Breast epithelium (tissue), 3 donors: Measurements from ENCODE around the gene NTN5.

Experiments
- POLR2A ChIP-seq: fragments of 450-650 bp; IDR thresholded peaks from one replicate; pipeline ENCODE4 v1.6.1; 2016; ENCODE audit warnings: antibody characterized with exemption, mild to moderate bottlenecking, moderate library complexity
- TF ChIP-seq, protein P1 (sequence below), 3 donors: fragments of 450-650 bp; IDR thresholded peaks; one replicate each; pipeline ENCODE4 v1.5.1; 2016 to 2017; ENCODE audit warnings: antibody characterized with exemption in 3 of 3, mild to moderate bottlenecking in 3 of 3, moderate library complexity in 3 of 3

DNA sequence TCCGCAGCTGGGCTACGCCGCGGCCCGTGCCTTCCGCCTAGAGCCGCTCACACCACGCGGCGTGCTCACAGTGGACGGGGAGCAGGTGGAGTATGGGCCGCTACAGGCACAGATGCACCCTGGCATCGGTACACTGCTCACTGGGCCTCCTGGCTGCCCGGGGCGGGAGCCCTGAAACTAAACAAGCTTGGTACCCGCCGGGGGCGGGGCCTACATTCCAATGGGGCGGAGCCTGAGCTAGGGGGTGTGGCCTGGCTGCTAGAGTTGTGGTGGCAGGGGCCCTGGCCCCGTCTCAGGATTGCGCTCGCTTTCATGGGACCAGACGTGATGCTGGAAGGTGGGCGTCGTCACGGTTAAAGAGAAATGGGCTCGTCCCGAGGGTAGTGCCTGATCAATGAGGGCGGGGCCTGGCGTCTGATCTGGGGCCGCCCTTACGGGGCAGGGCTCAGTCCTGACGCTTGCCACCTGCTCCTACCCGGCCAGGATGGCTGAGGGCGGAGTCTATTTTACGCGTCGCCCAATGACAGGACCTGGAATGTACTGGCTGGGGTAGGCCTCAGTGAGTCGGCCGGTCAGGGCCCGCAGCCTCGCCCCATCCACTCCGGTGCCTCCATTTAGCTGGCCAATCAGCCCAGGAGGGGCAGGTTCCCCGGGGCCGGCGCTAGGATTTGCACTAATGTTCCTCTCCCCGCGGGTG, 43.1 kb downstream of the NTN5 start:
- no peak for TF ChIP-seq POLR2A
- TF ChIP-seq, protein P1, sequence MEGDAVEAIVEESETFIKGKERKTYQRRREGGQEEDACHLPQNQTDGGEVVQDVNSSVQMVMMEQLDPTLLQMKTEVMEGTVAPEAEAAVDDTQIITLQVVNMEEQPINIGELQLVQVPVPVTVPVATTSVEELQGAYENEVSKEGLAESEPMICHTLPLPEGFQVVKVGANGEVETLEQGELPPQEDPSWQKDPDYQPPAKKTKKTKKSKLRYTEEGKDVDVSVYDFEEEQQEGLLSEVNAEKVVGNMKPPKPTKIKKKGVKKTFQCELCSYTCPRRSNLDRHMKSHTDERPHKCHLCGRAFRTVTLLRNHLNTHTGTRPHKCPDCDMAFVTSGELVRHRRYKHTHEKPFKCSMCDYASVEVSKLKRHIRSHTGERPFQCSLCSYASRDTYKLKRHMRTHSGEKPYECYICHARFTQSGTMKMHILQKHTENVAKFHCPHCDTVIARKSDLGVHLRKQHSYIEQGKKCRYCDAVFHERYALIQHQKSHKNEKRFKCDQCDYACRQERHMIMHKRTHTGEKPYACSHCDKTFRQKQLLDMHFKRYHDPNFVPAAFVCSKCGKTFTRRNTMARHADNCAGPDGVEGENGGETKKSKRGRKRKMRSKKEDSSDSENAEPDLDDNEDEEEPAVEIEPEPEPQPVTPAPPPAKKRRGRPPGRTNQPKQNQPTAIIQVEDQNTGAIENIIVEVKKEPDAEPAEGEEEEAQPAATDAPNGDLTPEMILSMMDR (IDR thresholded peaks at IDR 0.05): no peak
